Measurements from ENCODE around the gene PDLIM5.

GRCh38 chr4:94701631-94702300, 250.0 kb downstream of the PDLIM5 start:
- TF ChIP-seq POLR2A (IDR thresholded peaks at IDR 0.05; ENCODE audit: low read depth, low read length) (no peak), TAF1 (IDR thresholded peaks at IDR 0.05; ENCODE audit: low read depth, low read length) (no peak), SPI1 (IDR thresholded peaks at IDR 0.05; ENCODE audit: low read depth, low read length) (no peak), POLR2AphosphoS5 (IDR thresholded peaks at IDR 0.05; ENCODE audit: low read depth, low read length) (no peak), PAX5 (IDR thresholded peaks at IDR 0.05; ENCODE audit: insufficient read depth, low read length, severe bottlenecking) (no peak), POU2F2 (IDR thresholded peaks at IDR 0.05; ENCODE audit: low read depth, low read length) (no peak)

Data from GM12891 (cell line).